ENCODE measurements around the gene SYNCRIP. TPM values are rescaled to one million over a fixed set of nuclear protein-coding genes. Genes with fewer than 3 reads are reported as not detected.

SYNCRIP gene
- total and polyA plus RNA-seq, 4 donors, result 27.8 to 41.7 (median 30.4) TPM

DNA sequence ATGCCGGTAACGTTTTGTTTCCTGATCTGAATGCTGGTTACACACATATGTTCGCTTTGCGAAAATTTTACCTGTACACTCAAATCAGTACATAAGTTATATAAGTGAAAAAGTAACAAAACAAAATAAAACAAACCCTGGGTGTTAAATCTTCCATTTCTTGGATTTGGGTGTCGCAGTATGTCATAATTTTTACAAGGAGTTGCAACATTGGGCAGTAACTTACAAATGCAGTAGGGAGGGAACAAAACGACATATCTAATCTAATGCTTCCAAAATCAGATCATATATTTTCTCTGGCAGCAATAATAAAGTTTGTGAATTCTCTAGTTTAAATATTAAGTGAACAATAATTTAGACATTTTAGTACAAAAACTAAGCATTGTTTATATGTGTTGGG, 74.3 kb downstream of the SYNCRIP start:
- no peak for TF ChIP-seq HNF4G (IDR thresholded peaks at IDR 0.05)
- no peak for TF ChIP-seq YY1 (IDR thresholded peaks at IDR 0.05)
- TF ChIP-seq JUND (IDR thresholded peaks at IDR 0.05), result no peak
- TF ChIP-seq RAD21 (IDR thresholded peaks at IDR 0.05), result no peak
- TF ChIP-seq GABPA (IDR thresholded peaks at IDR 0.05 in 1 of 2, conservative IDR thresholded peaks at IDR 0.05 in 1 of 2), result no peak
- TF ChIP-seq FOXA1 (IDR thresholded peaks at IDR 0.05), result no peak
- TF ChIP-seq, protein P1, sequence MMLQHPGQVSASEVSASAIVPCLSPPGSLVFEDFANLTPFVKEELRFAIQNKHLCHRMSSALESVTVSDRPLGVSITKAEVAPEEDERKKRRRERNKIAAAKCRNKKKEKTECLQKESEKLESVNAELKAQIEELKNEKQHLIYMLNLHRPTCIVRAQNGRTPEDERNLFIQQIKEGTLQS (IDR thresholded peaks at IDR 0.05), result no peak
- TF ChIP-seq, protein P2, sequence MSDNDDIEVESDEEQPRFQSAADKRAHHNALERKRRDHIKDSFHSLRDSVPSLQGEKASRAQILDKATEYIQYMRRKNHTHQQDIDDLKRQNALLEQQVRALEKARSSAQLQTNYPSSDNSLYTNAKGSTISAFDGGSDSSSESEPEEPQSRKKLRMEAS (IDR thresholded peaks at IDR 0.05), result no peak
- TF ChIP-seq NR2F2 (IDR thresholded peaks at IDR 0.05), result no peak
- TF ChIP-seq, protein P3, sequence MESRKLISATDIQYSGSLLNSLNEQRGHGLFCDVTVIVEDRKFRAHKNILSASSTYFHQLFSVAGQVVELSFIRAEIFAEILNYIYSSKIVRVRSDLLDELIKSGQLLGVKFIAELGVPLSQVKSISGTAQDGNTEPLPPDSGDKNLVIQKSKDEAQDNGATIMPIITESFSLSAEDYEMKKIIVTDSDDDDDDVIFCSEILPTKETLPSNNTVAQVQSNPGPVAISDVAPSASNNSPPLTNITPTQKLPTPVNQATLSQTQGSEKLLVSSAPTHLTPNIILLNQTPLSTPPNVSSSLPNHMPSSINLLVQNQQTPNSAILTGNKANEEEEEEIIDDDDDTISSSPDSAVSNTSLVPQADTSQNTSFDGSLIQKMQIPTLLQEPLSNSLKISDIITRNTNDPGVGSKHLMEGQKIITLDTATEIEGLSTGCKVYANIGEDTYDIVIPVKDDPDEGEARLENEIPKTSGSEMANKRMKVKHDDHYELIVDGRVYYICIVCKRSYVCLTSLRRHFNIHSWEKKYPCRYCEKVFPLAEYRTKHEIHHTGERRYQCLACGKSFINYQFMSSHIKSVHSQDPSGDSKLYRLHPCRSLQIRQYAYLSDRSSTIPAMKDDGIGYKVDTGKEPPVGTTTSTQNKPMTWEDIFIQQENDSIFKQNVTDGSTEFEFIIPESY (IDR thresholded peaks at IDR 0.05), result no peak
- no peak for TF ChIP-seq TAF1 (conservative IDR thresholded peaks at IDR 0.05)
- TF ChIP-seq, protein P4, sequence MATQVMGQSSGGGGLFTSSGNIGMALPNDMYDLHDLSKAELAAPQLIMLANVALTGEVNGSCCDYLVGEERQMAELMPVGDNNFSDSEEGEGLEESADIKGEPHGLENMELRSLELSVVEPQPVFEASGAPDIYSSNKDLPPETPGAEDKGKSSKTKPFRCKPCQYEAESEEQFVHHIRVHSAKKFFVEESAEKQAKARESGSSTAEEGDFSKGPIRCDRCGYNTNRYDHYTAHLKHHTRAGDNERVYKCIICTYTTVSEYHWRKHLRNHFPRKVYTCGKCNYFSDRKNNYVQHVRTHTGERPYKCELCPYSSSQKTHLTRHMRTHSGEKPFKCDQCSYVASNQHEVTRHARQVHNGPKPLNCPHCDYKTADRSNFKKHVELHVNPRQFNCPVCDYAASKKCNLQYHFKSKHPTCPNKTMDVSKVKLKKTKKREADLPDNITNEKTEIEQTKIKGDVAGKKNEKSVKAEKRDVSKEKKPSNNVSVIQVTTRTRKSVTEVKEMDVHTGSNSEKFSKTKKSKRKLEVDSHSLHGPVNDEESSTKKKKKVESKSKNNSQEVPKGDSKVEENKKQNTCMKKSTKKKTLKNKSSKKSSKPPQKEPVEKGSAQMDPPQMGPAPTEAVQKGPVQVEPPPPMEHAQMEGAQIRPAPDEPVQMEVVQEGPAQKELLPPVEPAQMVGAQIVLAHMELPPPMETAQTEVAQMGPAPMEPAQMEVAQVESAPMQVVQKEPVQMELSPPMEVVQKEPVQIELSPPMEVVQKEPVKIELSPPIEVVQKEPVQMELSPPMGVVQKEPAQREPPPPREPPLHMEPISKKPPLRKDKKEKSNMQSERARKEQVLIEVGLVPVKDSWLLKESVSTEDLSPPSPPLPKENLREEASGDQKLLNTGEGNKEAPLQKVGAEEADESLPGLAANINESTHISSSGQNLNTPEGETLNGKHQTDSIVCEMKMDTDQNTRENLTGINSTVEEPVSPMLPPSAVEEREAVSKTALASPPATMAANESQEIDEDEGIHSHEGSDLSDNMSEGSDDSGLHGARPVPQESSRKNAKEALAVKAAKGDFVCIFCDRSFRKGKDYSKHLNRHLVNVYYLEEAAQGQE (IDR thresholded peaks at IDR 0.05), result no peak
- no peak for TF ChIP-seq FOXA2 (IDR thresholded peaks at IDR 0.05)
- no peak for TF ChIP-seq EGR1 (IDR thresholded peaks at IDR 0.05; ENCODE audit: low read depth in 2 of 2)
- TF ChIP-seq, protein P5, sequence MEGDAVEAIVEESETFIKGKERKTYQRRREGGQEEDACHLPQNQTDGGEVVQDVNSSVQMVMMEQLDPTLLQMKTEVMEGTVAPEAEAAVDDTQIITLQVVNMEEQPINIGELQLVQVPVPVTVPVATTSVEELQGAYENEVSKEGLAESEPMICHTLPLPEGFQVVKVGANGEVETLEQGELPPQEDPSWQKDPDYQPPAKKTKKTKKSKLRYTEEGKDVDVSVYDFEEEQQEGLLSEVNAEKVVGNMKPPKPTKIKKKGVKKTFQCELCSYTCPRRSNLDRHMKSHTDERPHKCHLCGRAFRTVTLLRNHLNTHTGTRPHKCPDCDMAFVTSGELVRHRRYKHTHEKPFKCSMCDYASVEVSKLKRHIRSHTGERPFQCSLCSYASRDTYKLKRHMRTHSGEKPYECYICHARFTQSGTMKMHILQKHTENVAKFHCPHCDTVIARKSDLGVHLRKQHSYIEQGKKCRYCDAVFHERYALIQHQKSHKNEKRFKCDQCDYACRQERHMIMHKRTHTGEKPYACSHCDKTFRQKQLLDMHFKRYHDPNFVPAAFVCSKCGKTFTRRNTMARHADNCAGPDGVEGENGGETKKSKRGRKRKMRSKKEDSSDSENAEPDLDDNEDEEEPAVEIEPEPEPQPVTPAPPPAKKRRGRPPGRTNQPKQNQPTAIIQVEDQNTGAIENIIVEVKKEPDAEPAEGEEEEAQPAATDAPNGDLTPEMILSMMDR (IDR thresholded peaks at IDR 0.05; ENCODE audit: low read depth, low read length, missing input control), result no peak
- TF ChIP-seq SP1 (IDR thresholded peaks at IDR 0.05), result no peak
- TF ChIP-seq RXRA (IDR thresholded peaks at IDR 0.05), result no peak
- TF ChIP-seq HNF4A (conservative IDR thresholded peaks at IDR 0.05), result no peak
- peaks cover 0 to 7% (median 0%) of the 10 kb centered on the region in 4 donors for H3K4me1 ChIP-seq (ENCODE audit: control insufficient read depth in 4 of 4, insufficient read depth in 4 of 4, low read length in 3 of 4)
- DNase-seq (ENCODE audit: low spot score), result no peak
- peaks cover 2 to 6% (median 3%) of the 10 kb centered on the region in 4 donors for H3K36me3 ChIP-seq (ENCODE audit: control insufficient read depth in 4 of 4, insufficient read depth in 3 of 4, low read depth in 1 of 4, low read length in 3 of 4)
- H3K9me3 ChIP-seq (ENCODE audit: control insufficient read depth in 4 of 4, low read length in 3 of 4), result no peaks in the 10 kb centered on the region
- H3K4me3 ChIP-seq (ENCODE audit: low read depth in 1 of 3, low read length in 3 of 3), result no peak overlapping the region
- WGBS, result 94% methylated on average over 6 of the region's 6 CpGs
- H3K27ac ChIP-seq (ENCODE audit: low read depth in 1 of 2, low read length in 2 of 2), result no peak overlapping the region
- H3K27me3 ChIP-seq (ENCODE audit: control insufficient read depth in 4 of 4, insufficient read depth in 4 of 4, low read length in 3 of 4), result no peaks in the 10 kb centered on the region
- H3K9ac ChIP-seq (ENCODE audit: low read depth in 1 of 2, low read length in 2 of 2), result no peak overlapping the region

All from liver (tissue), 9 donors.